NT2/D1 (cell line): ENCODE results near the gene FMN2.

ENCODE experiments used
- SUZ12 ChIP-seq: IDR thresholded peaks from 2 replicates; pipeline ENCODE4 v1.6.1; 2011; ENCODE audit not compliant: insufficient read length, insufficient read depth; ENCODE audit errors: extremely low read depth
- ZNF274 ChIP-seq: IDR thresholded peaks from 2 replicates; pipeline ENCODE4 v1.6.1; 2011; ENCODE audit warnings: mild to moderate bottlenecking, low read depth, low read length

DNA sequence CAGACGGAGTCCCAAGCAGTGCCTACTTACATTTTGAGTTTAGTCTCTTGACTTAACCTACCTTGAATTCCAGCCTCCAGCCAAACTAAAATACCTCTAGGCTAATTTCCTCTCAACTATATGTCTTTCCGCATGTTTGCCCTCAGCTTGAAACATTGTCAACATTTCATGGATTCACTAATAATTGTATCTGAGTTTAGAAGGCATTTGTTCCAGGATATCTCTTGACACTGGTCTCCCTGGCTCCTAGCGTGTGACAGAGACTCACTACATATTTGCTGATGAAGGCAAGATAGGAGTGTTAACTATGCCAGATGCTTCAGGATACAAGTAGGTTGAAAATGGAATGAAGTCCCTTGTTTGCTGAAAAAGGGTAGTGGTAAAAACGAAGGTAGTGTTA is 384.1 kb downstream of the FMN2 start:
- TF ChIP-seq ZNF274 (no peak), SUZ12 (no peak)
